Stimulated activated CD4-positive, alpha-beta T cell treated with anti-CD3 and anti-CD28 coated beads, Interleukin-15, amount 100 ng/mL, for 48 hours (primary cell): ENCODE results near the gene ABCA5.
"Not testable (repeated sequence)": the region's sequence is repeated elsewhere in the genome, so short reads cannot be mapped to it uniquely, and the experiment has no call there.

ENCODE experiments used
- DNase-seq, 2 donors: peaks; one replicate each; pipeline ENCODE4 v3.0.0-alpha.2; 2020; ENCODE audit warnings: low read depth in 2 of 2

Gene ABCA5

GRCh38 chr17:69213059-69213813 is 113.7 kb downstream of the ABCA5 start:
- DNase-seq = no peak

- no peak for DNase-seq
Observed at GRCh38 chr17:69208640-69209039, 118.3 kb downstream of the ABCA5 start.

- no peak for DNase-seq
Observed at GRCh38 chr17:69207151-69207550, 119.8 kb downstream of the ABCA5 start.

- no peak for DNase-seq
Observed at GRCh38 chr17:69198238-69198637, 128.7 kb downstream of the ABCA5 start.

GRCh38 chr17:69196105-69196653 is 130.8 kb downstream of the ABCA5 start:
- not testable (repeated sequence) for DNase-seq
